ENCODE results near the gene KNCN.

- TF ChIP-seq CTCF (IDR thresholded peaks at IDR 0.05 in 8 of 11, conservative IDR thresholded peaks at IDR 0.05 in 3 of 11) (no peak), POLR2A (IDR thresholded peaks at IDR 0.05) (no peak), POLR2AphosphoS5 (IDR thresholded peaks at IDR 0.05) (peak in 1 of 3 donors; percentile 63)
Measured at GRCh38 chr1:46580140-46580903, 28.9 kb upstream of the KNCN start.

Measured in spleen (tissue), 7 donors.